ENCODE measurements around the gene UGGT2.

DNA sequence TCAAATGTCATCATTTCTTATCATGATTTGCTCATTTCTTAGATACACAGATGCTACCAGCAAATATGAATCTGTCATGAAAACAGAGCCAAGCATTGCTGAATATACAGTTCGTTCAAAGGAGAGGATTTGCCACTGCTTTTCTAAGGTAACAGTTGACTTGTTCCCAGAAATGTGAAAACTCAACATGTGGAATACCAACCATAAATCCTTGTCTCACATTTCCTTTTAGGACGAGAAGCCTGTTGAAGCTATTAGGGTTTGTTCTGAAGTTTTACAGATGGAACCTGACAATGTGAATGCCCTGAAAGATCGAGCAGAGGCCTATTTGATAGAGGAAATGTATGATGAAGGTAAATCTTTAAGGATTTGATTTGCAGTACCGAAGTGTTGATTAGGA lies 289.6 kb downstream of the UGGT2 start:
- TF ChIP-seq CTCF (IDR thresholded peaks at IDR 0.05 in 8 of 11, conservative IDR thresholded peaks at IDR 0.05 in 3 of 11), result no peak
- no peak for TF ChIP-seq POLR2AphosphoS5 (IDR thresholded peaks at IDR 0.05)
